Brain microvascular endothelial cell (primary cell): Measurements from ENCODE around the gene TRIM67.

Source experiments
- DNase-seq: peaks from one replicate; pipeline ENCODE4 v3.0.0-alpha.2; 2020
- H3K27ac ChIP-seq: fragments of 250-450 bp; sonication (Bioruptor Pico); 2 replicates; pipeline ENCODE4 v1.5.1; 2020; ENCODE audit warnings: mild to moderate bottlenecking, moderate library complexity
- H3K27me3 ChIP-seq: fragments of 250-450 bp; sonication (Bioruptor Pico); replicated peaks from 2 replicates; pipeline ENCODE4 v1.5.1; 2020; ENCODE audit warnings: mild to moderate bottlenecking
- H3K36me3 ChIP-seq: fragments of 250-450 bp; sonication (Bioruptor Pico); replicated peaks from 2 replicates; pipeline ENCODE4 v1.5.1; 2020; ENCODE audit warnings: mild to moderate bottlenecking
- H3K4me3 ChIP-seq: 2 replicates; pipeline ENCODE4 v1.5.1; 2011; ENCODE audit warnings: low read depth, mild to moderate bottlenecking, control low read depth, low read length, moderate library complexity
- in situ Hi-C: cut with HindIII; loops from 2 replicates; pipeline ENCODE4 v1.10.0; 2017; ENCODE audit warnings: low sequenced_read_pairs, low pct_ligation_motif_present
- TF ChIP-seq, protein P1 (sequence below): IDR thresholded peaks from 2 replicates; pipeline ENCODE4 v1.5.1; 2011; ENCODE audit warnings: low read depth, mild to moderate bottlenecking, moderate library complexity, low read length, control low read depth, inconsistent platforms; ENCODE audit errors: missing control alignments

The TRIM67 gene

DNA sequence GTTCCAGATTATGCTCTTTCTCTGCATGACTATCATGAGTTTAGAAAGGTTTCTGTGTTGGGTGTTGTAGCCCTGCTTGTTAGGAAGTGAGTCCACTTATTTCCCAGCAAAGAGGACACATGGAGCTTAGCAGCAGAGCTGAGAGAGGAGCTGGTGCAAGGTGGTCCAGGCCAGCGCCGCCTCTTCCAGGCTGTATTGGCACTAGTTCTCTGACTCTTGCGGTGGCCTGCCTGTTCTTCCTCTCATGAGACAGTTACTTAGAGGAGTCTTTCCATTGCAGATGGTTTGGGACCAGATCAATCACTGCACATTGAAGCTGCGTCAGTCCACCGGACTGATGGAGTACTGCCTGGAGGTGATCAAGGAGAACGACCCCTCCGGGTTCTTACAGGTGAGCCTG lies 38.0 kb downstream of the TRIM67 start:
- TF ChIP-seq, protein P1, sequence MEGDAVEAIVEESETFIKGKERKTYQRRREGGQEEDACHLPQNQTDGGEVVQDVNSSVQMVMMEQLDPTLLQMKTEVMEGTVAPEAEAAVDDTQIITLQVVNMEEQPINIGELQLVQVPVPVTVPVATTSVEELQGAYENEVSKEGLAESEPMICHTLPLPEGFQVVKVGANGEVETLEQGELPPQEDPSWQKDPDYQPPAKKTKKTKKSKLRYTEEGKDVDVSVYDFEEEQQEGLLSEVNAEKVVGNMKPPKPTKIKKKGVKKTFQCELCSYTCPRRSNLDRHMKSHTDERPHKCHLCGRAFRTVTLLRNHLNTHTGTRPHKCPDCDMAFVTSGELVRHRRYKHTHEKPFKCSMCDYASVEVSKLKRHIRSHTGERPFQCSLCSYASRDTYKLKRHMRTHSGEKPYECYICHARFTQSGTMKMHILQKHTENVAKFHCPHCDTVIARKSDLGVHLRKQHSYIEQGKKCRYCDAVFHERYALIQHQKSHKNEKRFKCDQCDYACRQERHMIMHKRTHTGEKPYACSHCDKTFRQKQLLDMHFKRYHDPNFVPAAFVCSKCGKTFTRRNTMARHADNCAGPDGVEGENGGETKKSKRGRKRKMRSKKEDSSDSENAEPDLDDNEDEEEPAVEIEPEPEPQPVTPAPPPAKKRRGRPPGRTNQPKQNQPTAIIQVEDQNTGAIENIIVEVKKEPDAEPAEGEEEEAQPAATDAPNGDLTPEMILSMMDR, result no peak
- in situ Hi-C loops, result loop anchor here (25.0 kb wide), 2 partner anchors 263 to 388 kb away; no protein-coding TSS in a partner anchor
- no peaks in the 10 kb centered on the region for H3K36me3 ChIP-seq
- no peak overlapping the region for H3K4me3 ChIP-seq
- peaks cover 11% of the 10 kb centered on the region for H3K27me3 ChIP-seq
- no peak for DNase-seq
- no peak overlapping the region for H3K27ac ChIP-seq

DNA sequence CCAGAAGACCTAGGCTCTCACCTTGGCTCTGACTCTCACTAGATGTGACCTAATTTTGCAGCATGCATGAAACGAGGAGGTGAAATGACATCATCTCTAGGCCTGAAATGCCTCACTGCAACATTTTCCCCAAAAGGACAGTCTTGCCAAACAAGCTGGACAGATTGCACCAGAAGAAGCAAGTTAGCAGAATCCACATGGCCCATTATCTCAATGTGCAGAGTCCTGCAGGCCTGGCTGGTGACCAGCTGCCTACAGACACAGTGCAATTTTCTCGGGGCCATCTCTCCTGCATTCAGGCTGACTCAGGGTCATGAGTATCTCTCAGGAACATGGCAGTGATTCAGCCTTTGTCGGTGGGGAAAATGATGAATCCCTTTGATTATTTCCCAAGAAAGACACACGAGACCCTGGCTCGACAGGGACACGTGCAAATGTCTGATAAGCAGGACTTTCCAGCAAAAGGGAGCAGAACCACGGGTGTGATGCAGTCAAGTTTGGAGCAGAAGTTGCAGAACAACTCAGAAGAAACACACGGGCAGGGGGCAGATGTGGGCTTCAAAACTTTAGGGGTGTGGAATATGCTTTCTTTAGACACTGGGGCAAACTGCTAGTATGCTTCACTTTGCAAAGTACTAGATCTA lies 38.7 kb downstream of the TRIM67 start:
- Histone ChIP-seq H3K4me3 (no peak overlapping the region), H3K27me3 (peaks cover 11% of the 10 kb centered on the region), H3K27ac (no peak overlapping the region), H3K36me3 (no peaks in the 10 kb centered on the region)
- DNase-seq, result peak; percentile 59
- in situ Hi-C loops, result loop anchor here (25.0 kb wide), 2 partner anchors 263 to 388 kb away; no protein-coding TSS in a partner anchor
- TF ChIP-seq, protein P1, result no peak

DNA sequence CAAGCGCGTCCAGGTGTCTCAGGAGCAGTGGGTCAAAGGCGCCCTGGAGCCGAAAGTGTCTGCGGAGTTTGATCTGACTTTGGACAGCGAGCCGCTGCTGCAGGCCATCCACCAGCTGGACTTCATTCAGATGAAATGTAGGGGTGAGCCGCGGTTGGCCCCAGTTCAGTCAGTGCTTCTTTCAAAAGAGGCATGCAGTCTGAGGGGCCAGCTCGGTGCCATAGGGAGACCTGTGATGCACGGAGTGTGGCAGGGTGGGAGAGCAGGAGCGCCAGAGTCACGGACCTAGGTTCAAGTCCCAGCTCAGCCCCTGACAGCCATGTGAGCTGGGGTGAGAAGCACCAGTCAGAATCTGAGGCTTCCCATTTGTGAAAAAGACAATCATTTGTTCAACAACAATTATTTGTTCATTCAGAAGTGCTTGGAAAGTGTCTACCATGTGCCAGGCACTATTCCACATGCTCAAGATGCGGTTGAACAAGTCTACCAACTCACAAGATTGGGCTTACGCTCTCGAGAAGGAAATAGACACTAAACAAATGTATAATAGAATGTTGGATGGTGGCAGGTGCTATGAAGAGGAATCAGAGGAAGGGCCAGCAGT lies 39.6 kb downstream of the TRIM67 start:
- in situ Hi-C loops, result loop anchor here (25.0 kb wide), 2 partner anchors 264 to 389 kb away; no protein-coding TSS in a partner anchor
- DNase-seq, result no peak
- Histone ChIP-seq H3K36me3 (no peaks in the 10 kb centered on the region), H3K27me3 (peaks cover 11% of the 10 kb centered on the region), H3K27ac (no peak overlapping the region), H3K4me3 (no peak overlapping the region)
- TF ChIP-seq, protein P1, result no peak

DNA sequence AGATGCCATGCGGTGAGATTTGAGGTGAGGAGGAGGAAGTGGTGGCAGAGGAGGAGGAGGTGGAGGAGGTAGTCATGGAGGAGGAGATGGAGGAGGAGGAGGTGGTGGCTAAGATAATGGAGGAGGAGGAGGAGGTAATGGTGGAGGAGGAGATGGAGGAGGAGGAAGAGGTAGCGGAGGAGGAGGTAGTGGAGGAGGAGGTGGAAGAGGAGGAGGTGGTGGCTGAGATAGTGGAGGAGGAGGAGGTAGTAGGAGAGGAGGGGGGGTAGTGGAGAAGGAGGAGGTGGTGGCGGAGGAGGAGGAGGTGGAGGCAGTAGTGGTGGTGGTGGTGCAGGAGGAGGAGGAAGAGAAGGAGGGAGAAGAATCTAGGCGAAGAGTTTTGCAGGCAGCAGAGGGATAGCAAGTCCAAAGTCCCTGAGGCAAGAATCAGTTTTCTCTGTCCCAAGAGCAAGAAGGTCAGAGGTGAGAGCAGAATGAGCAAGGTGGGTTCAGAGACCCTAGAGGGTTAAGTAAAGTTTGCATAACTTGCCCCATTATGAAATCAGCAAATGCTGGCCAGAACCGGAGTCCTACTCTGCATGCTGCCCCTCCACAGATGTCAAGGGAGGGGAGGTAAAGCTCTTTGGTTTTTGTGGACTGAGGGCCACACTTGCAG lies 40.2 kb downstream of the TRIM67 start:
- Histone ChIP-seq H3K4me3 (no peak overlapping the region), H3K27me3 (peaks cover 11% of the 10 kb centered on the region), H3K27ac (no peak overlapping the region), H3K36me3 (no peaks in the 10 kb centered on the region)
- TF ChIP-seq, protein P1, result no peak
- in situ Hi-C loops, result loop anchor here (25.0 kb wide), 2 partner anchors 265 to 390 kb away; no protein-coding TSS in a partner anchor
- DNase-seq, result no peak

DNA sequence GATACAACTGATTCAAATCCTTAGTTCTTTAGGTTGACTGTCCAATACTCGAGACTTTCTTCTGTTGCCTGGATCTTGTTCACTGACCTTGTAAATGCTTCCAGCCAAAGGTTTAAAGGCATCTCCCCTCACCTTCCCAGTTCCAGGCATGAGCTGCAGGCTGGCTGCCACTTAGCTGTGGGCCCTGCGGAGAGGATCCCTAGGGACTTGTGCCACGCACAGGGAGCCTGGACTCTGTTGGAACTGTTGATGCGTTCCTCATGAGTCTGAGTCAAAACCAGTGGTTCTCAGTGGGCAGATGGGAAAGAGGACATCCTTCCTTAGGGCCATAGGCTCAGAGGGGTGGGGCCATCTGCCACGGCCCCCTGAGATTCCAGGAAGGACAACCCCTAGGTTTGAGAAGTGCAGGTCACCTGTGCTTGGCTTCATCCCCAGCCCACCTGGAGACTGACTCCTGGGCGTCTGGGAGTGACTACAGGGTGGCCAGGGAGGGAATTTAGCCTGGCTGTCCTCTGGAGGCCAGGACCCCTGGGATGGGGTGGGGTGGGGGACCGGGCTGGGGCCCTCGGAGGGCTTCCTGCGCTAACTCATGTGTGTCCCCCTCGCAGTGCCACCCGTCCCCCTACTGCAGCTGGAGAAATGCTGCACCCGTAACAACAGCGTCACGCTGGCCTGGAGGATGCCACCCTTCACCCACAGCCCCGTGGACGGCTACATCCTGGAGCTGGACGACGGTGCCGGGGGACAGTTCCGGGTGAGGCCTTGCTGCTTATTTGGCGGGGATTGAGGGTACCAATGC lies 41.6 kb downstream of the TRIM67 start:
- peaks cover 11% of the 10 kb centered on the region for H3K27me3 ChIP-seq
- DNase-seq, result no peak
- H3K4me3 ChIP-seq, result no peak overlapping the region
- no peaks in the 10 kb centered on the region for H3K36me3 ChIP-seq
- no peak overlapping the region for H3K27ac ChIP-seq
- TF ChIP-seq, protein P1, result no peak
- in situ Hi-C loops, result loop anchor here (25.0 kb wide), 2 partner anchors 266 to 391 kb away; no protein-coding TSS in a partner anchor
